Liver (tissue), 9 donors: Measurements from ENCODE around the gene LRRC49. TPM values are rescaled to one million over a fixed set of nuclear protein-coding genes. Genes with fewer than 3 reads are reported as not detected.

Experiments used
- DNase-seq: peaks from one replicate; pipeline ENCODE4 v3.0.0-alpha.2; 2017; ENCODE audit warnings: low spot score
- H3K27ac ChIP-seq, 2 donors: one replicate each; pipeline ENCODE4 v1.7.0; 2013; ENCODE audit warnings: inconsistent platforms in 2 of 2, low read length in 2 of 2, control low read depth in 1 of 2, low read depth in 1 of 2, mild to moderate bottlenecking in 1 of 2
- H3K27me3 ChIP-seq, 4 donors: one replicate each; pipeline versions ENCODE4 v1.6.1 to v1.7.0; 2013; ENCODE audit warnings: low read length in 3 of 4, inconsistent platforms in 1 of 4, mild to moderate bottlenecking in 1 of 4, moderate library complexity in 1 of 4; ENCODE audit not compliant: control insufficient read depth in 4 of 4, insufficient read depth in 4 of 4
- H3K36me3 ChIP-seq, 4 donors: one replicate each; pipeline versions ENCODE4 v1.6.1 to v1.7.0; 2013; ENCODE audit warnings: low read length in 3 of 4, mild to moderate bottlenecking in 3 of 4, low read depth in 1 of 4, moderate library complexity in 1 of 4; ENCODE audit not compliant: control insufficient read depth in 4 of 4, insufficient read depth in 3 of 4
- H3K4me1 ChIP-seq, 4 donors: one replicate each; pipeline versions ENCODE4 v1.6.1 to v1.7.0; 2013; ENCODE audit warnings: low read length in 3 of 4, mild to moderate bottlenecking in 3 of 4, moderate library complexity in 1 of 4; ENCODE audit not compliant: control insufficient read depth in 4 of 4, insufficient read depth in 4 of 4
- H3K4me3 ChIP-seq, 3 donors: one replicate each; pipeline versions ENCODE4 v1.6.1 to v1.7.0; 2013; ENCODE audit warnings: low read length in 3 of 3, control low read depth in 1 of 3, low read depth in 1 of 3, mild to moderate bottlenecking in 1 of 3
- H3K9ac ChIP-seq, 2 donors: one replicate each; pipeline ENCODE4 v1.7.0; 2013; ENCODE audit warnings: low read length in 2 of 2, mild to moderate bottlenecking in 2 of 2, moderate library complexity in 2 of 2, control low read depth in 1 of 2, low read depth in 1 of 2
- H3K9me3 ChIP-seq, 4 donors: one replicate each; pipeline versions ENCODE4 v1.6.1 to v1.7.0; 2013; ENCODE audit warnings: low read length in 3 of 4; ENCODE audit not compliant: control insufficient read depth in 4 of 4
- EGR1 ChIP-seq, 2 donors: IDR thresholded peaks; 2 replicates each; pipeline ENCODE4 v1.6.1; 2016 to 2018; ENCODE audit warnings: antibody characterized with exemption in 2 of 2, low read depth in 2 of 2
- FOXA1 ChIP-seq: IDR thresholded peaks from 2 replicates; pipeline ENCODE4 v1.6.1; 2016; ENCODE audit warnings: antibody characterized with exemption
- FOXA2 ChIP-seq: IDR thresholded peaks from 2 replicates; pipeline ENCODE4 v1.6.1; 2016; ENCODE audit warnings: antibody characterized with exemption
- GABPA ChIP-seq, 2 donors: IDR thresholded peaks in 1 of 2; conservative IDR thresholded peaks in 1 of 2; 2 replicates each; pipeline ENCODE4 v1.6.1; 2016; ENCODE audit warnings: antibody characterized with exemption in 2 of 2, mild to moderate bottlenecking in 1 of 2, moderate library complexity in 1 of 2
- HNF4A ChIP-seq, 2 donors: conservative IDR thresholded peaks; 2 replicates each; pipeline ENCODE4 v1.6.1; 2016; ENCODE audit warnings: antibody characterized with exemption in 2 of 2, mild to moderate bottlenecking in 2 of 2
- HNF4G ChIP-seq: IDR thresholded peaks from 2 replicates; pipeline ENCODE4 v1.6.1; 2016; ENCODE audit warnings: antibody characterized with exemption
- JUND ChIP-seq, 2 donors: IDR thresholded peaks; 2 replicates each; pipeline ENCODE4 v1.6.1; 2016; ENCODE audit warnings: antibody characterized with exemption in 2 of 2
- NR2F2 ChIP-seq: IDR thresholded peaks from 2 replicates; pipeline ENCODE4 v1.6.1; 2016; ENCODE audit warnings: antibody characterized with exemption
- RAD21 ChIP-seq, 2 donors: IDR thresholded peaks; 2 replicates each; pipeline ENCODE4 v1.6.1; 2016; ENCODE audit warnings: antibody characterized with exemption in 2 of 2, mild to moderate bottlenecking in 2 of 2
- RXRA ChIP-seq, 2 donors: IDR thresholded peaks; 2 replicates each; pipeline ENCODE4 v1.6.1; 2017 to 2018; ENCODE audit warnings: antibody characterized with exemption in 2 of 2, mild to moderate bottlenecking in 1 of 2
- SP1 ChIP-seq: IDR thresholded peaks from 2 replicates; pipeline ENCODE4 v1.6.1; 2018; ENCODE audit warnings: antibody characterized with exemption, mild to moderate bottlenecking
- TAF1 ChIP-seq: conservative IDR thresholded peaks from 2 replicates; pipeline ENCODE4 v1.6.1; 2016; ENCODE audit warnings: antibody characterized with exemption, mild to moderate bottlenecking
- YY1 ChIP-seq: IDR thresholded peaks from 2 replicates; pipeline ENCODE4 v1.6.1; 2016; ENCODE audit warnings: antibody characterized with exemption, mild to moderate bottlenecking
- WGBS: extraction: QIAGEN DNeasy Blood & Tissue Kit; methylation state at CpG from one replicate; pipeline ENCODE4 v1.1.7; 2013; 5-methylcytosine and 5-hydroxymethylcytosine counted together
- polyA plus RNA-seq, 2 donors: library from polyadenylated mRNA; stranded (reverse) in 1 of 2; unstranded in 1 of 2; fragments of 200-250 nt in 1 of 2; fragments of >200 nt in 1 of 2; fragmentation: Nextera tagmentation in 1 of 2; extraction: Ambion mirVana in 1 of 2; gene quantifications; one replicate each; pipeline versions ENCODE4 v1.2.1 to v1.2.3, GENCODE V29; 2013 to 2015
- total RNA-seq, 2 donors: library from RNA; depleted of rRNA; stranded (reverse); fragments of >200 nt; gene quantifications; one replicate each; pipeline ENCODE4 v1.2.3, GENCODE V29; 2014
- TF ChIP-seq, protein P1 (sequence below): IDR thresholded peaks from 2 replicates; pipeline ENCODE4 v1.6.1; 2016; ENCODE audit warnings: antibody characterized with exemption
- TF ChIP-seq, protein P2 (sequence below): IDR thresholded peaks from 2 replicates; pipeline ENCODE4 v1.6.1; 2016; ENCODE audit warnings: antibody characterized with exemption
- TF ChIP-seq, protein P3 (sequence below): IDR thresholded peaks from 2 replicates; pipeline ENCODE4 v1.6.1; 2016; ENCODE audit warnings: antibody characterized with exemption
- TF ChIP-seq, protein P4 (sequence below): IDR thresholded peaks from 2 replicates; pipeline ENCODE4 v1.6.1; 2016; ENCODE audit warnings: antibody characterized with exemption, mild to moderate bottlenecking
- TF ChIP-seq, protein P5 (sequence below): fragments of 150-350 bp; IDR thresholded peaks from 2 replicates; pipeline ENCODE4 v1.5.1; 2017; ENCODE audit warnings: improper control_type of control experiment, low read depth, low read length; ENCODE audit not compliant: missing input control
- donor health status: healthy.
- donor health status: healthy.
- donor health status: healthy.
- donor health status: healthy.
- donor health status: healthy.

LRRC49 gene
- total and polyA plus RNA-seq, 4 donors, result 0.20 to 1.1 (median 0.31) TPM

DNA sequence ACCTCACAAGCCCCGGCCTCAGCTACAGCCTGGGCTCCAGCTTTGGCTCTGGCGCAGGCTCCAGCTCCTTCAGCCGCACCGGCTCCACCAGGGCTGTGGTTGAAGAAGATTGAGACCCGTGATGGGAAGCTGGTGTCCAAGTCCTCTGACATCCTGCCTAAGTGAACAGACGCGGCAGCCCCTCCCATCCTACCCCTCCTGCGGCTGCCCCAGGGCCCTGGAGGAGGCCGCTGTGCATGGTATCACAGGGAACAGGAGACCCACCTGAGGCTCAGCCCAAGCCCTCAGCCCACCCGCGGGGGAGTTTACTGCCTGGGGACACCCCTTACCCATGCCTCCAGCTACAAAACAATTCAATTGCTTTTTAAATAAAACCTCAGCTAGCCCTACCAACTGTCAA is 32.6 kb upstream of the LRRC49 start:
- TF ChIP-seq NR2F2, result no peak
- no peak for TF ChIP-seq RXRA (IDR thresholded peaks at IDR 0.05)
- TF ChIP-seq, protein P1, sequence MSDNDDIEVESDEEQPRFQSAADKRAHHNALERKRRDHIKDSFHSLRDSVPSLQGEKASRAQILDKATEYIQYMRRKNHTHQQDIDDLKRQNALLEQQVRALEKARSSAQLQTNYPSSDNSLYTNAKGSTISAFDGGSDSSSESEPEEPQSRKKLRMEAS, result no peak
- TF ChIP-seq JUND (IDR thresholded peaks at IDR 0.05), result no peak
- TF ChIP-seq HNF4G, result no peak
- TF ChIP-seq FOXA2, result no peak
- TF ChIP-seq HNF4A (conservative IDR thresholded peaks at IDR 0.05), result no peak
- TF ChIP-seq, protein P2, sequence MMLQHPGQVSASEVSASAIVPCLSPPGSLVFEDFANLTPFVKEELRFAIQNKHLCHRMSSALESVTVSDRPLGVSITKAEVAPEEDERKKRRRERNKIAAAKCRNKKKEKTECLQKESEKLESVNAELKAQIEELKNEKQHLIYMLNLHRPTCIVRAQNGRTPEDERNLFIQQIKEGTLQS, result no peak
- no peak for TF ChIP-seq GABPA (IDR thresholded peaks at IDR 0.05 in 1 of 2, conservative IDR thresholded peaks at IDR 0.05 in 1 of 2)
- TF ChIP-seq RAD21 (IDR thresholded peaks at IDR 0.05), result no peak
- TF ChIP-seq YY1, result no peak
- TF ChIP-seq, protein P3, sequence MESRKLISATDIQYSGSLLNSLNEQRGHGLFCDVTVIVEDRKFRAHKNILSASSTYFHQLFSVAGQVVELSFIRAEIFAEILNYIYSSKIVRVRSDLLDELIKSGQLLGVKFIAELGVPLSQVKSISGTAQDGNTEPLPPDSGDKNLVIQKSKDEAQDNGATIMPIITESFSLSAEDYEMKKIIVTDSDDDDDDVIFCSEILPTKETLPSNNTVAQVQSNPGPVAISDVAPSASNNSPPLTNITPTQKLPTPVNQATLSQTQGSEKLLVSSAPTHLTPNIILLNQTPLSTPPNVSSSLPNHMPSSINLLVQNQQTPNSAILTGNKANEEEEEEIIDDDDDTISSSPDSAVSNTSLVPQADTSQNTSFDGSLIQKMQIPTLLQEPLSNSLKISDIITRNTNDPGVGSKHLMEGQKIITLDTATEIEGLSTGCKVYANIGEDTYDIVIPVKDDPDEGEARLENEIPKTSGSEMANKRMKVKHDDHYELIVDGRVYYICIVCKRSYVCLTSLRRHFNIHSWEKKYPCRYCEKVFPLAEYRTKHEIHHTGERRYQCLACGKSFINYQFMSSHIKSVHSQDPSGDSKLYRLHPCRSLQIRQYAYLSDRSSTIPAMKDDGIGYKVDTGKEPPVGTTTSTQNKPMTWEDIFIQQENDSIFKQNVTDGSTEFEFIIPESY, result no peak
- TF ChIP-seq, protein P4, sequence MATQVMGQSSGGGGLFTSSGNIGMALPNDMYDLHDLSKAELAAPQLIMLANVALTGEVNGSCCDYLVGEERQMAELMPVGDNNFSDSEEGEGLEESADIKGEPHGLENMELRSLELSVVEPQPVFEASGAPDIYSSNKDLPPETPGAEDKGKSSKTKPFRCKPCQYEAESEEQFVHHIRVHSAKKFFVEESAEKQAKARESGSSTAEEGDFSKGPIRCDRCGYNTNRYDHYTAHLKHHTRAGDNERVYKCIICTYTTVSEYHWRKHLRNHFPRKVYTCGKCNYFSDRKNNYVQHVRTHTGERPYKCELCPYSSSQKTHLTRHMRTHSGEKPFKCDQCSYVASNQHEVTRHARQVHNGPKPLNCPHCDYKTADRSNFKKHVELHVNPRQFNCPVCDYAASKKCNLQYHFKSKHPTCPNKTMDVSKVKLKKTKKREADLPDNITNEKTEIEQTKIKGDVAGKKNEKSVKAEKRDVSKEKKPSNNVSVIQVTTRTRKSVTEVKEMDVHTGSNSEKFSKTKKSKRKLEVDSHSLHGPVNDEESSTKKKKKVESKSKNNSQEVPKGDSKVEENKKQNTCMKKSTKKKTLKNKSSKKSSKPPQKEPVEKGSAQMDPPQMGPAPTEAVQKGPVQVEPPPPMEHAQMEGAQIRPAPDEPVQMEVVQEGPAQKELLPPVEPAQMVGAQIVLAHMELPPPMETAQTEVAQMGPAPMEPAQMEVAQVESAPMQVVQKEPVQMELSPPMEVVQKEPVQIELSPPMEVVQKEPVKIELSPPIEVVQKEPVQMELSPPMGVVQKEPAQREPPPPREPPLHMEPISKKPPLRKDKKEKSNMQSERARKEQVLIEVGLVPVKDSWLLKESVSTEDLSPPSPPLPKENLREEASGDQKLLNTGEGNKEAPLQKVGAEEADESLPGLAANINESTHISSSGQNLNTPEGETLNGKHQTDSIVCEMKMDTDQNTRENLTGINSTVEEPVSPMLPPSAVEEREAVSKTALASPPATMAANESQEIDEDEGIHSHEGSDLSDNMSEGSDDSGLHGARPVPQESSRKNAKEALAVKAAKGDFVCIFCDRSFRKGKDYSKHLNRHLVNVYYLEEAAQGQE, result no peak
- TF ChIP-seq EGR1 (IDR thresholded peaks at IDR 0.05; ENCODE audit: low read depth in 2 of 2), result no peak
- no peak for TF ChIP-seq TAF1
- no peak for TF ChIP-seq SP1
- TF ChIP-seq FOXA1, result no peak
- TF ChIP-seq, protein P5, sequence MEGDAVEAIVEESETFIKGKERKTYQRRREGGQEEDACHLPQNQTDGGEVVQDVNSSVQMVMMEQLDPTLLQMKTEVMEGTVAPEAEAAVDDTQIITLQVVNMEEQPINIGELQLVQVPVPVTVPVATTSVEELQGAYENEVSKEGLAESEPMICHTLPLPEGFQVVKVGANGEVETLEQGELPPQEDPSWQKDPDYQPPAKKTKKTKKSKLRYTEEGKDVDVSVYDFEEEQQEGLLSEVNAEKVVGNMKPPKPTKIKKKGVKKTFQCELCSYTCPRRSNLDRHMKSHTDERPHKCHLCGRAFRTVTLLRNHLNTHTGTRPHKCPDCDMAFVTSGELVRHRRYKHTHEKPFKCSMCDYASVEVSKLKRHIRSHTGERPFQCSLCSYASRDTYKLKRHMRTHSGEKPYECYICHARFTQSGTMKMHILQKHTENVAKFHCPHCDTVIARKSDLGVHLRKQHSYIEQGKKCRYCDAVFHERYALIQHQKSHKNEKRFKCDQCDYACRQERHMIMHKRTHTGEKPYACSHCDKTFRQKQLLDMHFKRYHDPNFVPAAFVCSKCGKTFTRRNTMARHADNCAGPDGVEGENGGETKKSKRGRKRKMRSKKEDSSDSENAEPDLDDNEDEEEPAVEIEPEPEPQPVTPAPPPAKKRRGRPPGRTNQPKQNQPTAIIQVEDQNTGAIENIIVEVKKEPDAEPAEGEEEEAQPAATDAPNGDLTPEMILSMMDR, result no peak
- Histone ChIP-seq H3K27me3 (no peaks in the 10 kb centered on the region), H3K27ac (no peak overlapping the region), H3K4me1 (peaks cover 0 to 3% (median 0%) of the 10 kb centered on the region in 4 donors), H3K9ac (no peak overlapping the region), H3K4me3 (no peak overlapping the region), H3K36me3 (no peaks in the 10 kb centered on the region), H3K9me3 (no peaks in the 10 kb centered on the region)
- WGBS, result 86% methylated on average over 11 of the region's 11 CpGs
- no peak for DNase-seq
